Nephron (organoid): ENCODE measurements around the gene FMNL2.

Source experiments
- H3K27ac Mint-ChIP-seq, 3 experiments: 2 replicates each; pipeline ENCODE4 v1.8.0; 2020; ENCODE audit warnings: mixed read lengths in 3 of 3, mild to moderate bottlenecking in 2 of 3, moderate library complexity in 1 of 3
- H3K27me3 Mint-ChIP-seq: 2 replicates; pipeline ENCODE4 v1.8.0; 2021; ENCODE audit warnings: low read depth, mild to moderate bottlenecking, moderate library complexity, mixed read lengths
- H3K36me3 Mint-ChIP-seq: 2 replicates; pipeline ENCODE4 v1.8.0; 2020; ENCODE audit warnings: low read depth, mixed read lengths
- H3K4me1 Mint-ChIP-seq: 2 replicates; pipeline ENCODE4 v1.8.0; 2020; ENCODE audit warnings: mixed read lengths
- H3K4me3 Mint-ChIP-seq, 3 experiments: 2 replicates each; pipeline ENCODE4 v1.8.0; 2020; ENCODE audit warnings: mild to moderate bottlenecking in 3 of 3, mixed read lengths in 3 of 3, moderate library complexity in 2 of 3
- H3K9me3 Mint-ChIP-seq: 2 replicates; pipeline ENCODE4 v1.8.0; 2020; ENCODE audit warnings: mixed read lengths
- CTCF ChIP-seq, 3 experiments: fragments of 200-600 bp; sonication (generic); IDR thresholded peaks; one replicate each; pipeline ENCODE4 v1.5.0; 2021; ENCODE audit warnings: antibody characterized with exemption in 3 of 3; ENCODE audit not compliant: unreplicated experiment in 3 of 3

FMNL2 gene

GRCh38 chr2:152304836-152305235 lies 30.1 kb upstream of the FMNL2 start:
- Mint-ChIP-seq H3K27ac (no peak overlapping the region), H3K4me3 (no peak overlapping the region), H3K9me3 (no peaks in the 10 kb centered on the region), H3K36me3 (no peaks in the 10 kb centered on the region), H3K4me1 (peaks cover 8% of the 10 kb centered on the region), H3K27me3 (peaks cover 8% of the 10 kb centered on the region)
- TF ChIP-seq CTCF (IDR thresholded peaks at IDR 0.05; ENCODE audit: unreplicated experiment in 3 of 3), result no peak

- peaks cover 9% of the 10 kb centered on the region for H3K4me1 Mint-ChIP-seq
- no peaks in the 10 kb centered on the region for H3K36me3 Mint-ChIP-seq
- no peak overlapping the region for H3K27ac Mint-ChIP-seq
- peaks cover 7% of the 10 kb centered on the region for H3K27me3 Mint-ChIP-seq
- no peaks in the 10 kb centered on the region for H3K9me3 Mint-ChIP-seq
- no peak for TF ChIP-seq CTCF (IDR thresholded peaks at IDR 0.05; ENCODE audit: unreplicated experiment in 3 of 3)
- no peak overlapping the region for H3K4me3 Mint-ChIP-seq
Observed at GRCh38 chr2:152307863-152308262, 27.1 kb upstream of the FMNL2 start.

GRCh38 chr2:152309352-152310214 lies 25.4 kb upstream of the FMNL2 start:
- H3K4me3 Mint-ChIP-seq, result no peak overlapping the region
- no peaks in the 10 kb centered on the region for H3K27me3 Mint-ChIP-seq
- H3K9me3 Mint-ChIP-seq, result peaks cover 5% of the 10 kb centered on the region
- no peak for TF ChIP-seq CTCF (IDR thresholded peaks at IDR 0.05; ENCODE audit: unreplicated experiment in 3 of 3)
- H3K4me1 Mint-ChIP-seq, result peaks cover 9% of the 10 kb centered on the region
- no peaks in the 10 kb centered on the region for H3K36me3 Mint-ChIP-seq
- H3K27ac Mint-ChIP-seq, result peak overlapping the region in 1 of 3 experiments; percentile 27

GRCh38 chr2:152319822-152320570 lies 15.0 kb upstream of the FMNL2 start:
- Mint-ChIP-seq H3K36me3 (no peaks in the 10 kb centered on the region), H3K4me1 (no peaks in the 10 kb centered on the region), H3K9me3 (peaks cover 24% of the 10 kb centered on the region), H3K27ac (no peak overlapping the region), H3K27me3 (no peaks in the 10 kb centered on the region), H3K4me3 (no peak overlapping the region)
- TF ChIP-seq CTCF (IDR thresholded peaks at IDR 0.05; ENCODE audit: unreplicated experiment in 3 of 3), result no peak

- Mint-ChIP-seq H3K27ac (no peak overlapping the region), H3K4me3 (no peak overlapping the region), H3K4me1 (no peaks in the 10 kb centered on the region), H3K36me3 (no peaks in the 10 kb centered on the region), H3K27me3 (no peaks in the 10 kb centered on the region), H3K9me3 (peaks cover 21% of the 10 kb centered on the region)
- no peak for TF ChIP-seq CTCF (IDR thresholded peaks at IDR 0.05; ENCODE audit: unreplicated experiment in 3 of 3)
Observed at GRCh38 chr2:152320814-152321213, 14.2 kb upstream of the FMNL2 start.
